Thoracic aorta (tissue), 2 donors: ENCODE measurements around the gene POC5. TPM values are rescaled to one million over a fixed set of nuclear protein-coding genes. Genes with fewer than 3 reads are reported as not detected.

Experiments used
- ATAC-seq: fragments of 150-250 bp; one replicate; pipeline ENCODE4 v1.8.0; 2017; ENCODE audit warnings: low read depth; ENCODE audit not compliant: insufficient number of reproducible peaks, low FRiP score
- DNase-seq: peaks from one replicate; pipeline ENCODE4 v3.0.0-alpha.2; 2020; ENCODE audit warnings: low spot score
- H3K27ac ChIP-seq, 2 donors: fragments of 200-600 bp; sonication (generic); 1 replicate in 1 of 2; 2 replicates in 1 of 2; pipeline ENCODE4 v1.5.1; 2016; ENCODE audit warnings: mild to moderate bottlenecking in 2 of 2, moderate library complexity in 2 of 2
- H3K27me3 ChIP-seq: fragments of 200-600 bp; sonication (generic); replicated peaks from 2 replicates; pipeline ENCODE4 v1.6.0; 2016; ENCODE audit warnings: mild to moderate bottlenecking; ENCODE audit not compliant: insufficient read depth
- H3K36me3 ChIP-seq: fragments of 200-600 bp; sonication (generic); one replicate; pipeline ENCODE4 v1.5.1; 2016
- H3K4me1 ChIP-seq, 2 donors: fragments of 200-600 bp; sonication (generic); 1 replicate in 1 of 2; 2 replicates in 1 of 2; pipeline versions ENCODE4 v1.5.1 to v1.6.0; 2016; ENCODE audit warnings: low read depth in 2 of 2, mild to moderate bottlenecking in 1 of 2; ENCODE audit not compliant: control insufficient read depth in 1 of 2
- H3K4me3 ChIP-seq: fragments of 200-600 bp; sonication (generic); 2 replicates; pipeline ENCODE4 v1.5.1; 2016; ENCODE audit warnings: mild to moderate bottlenecking
- H3K9me3 ChIP-seq: fragments of 200-600 bp; sonication (generic); 2 replicates; pipeline ENCODE4 v1.5.1; 2016
- CTCF ChIP-seq: fragments of 200-600 bp; sonication (generic); IDR thresholded peaks from one replicate; pipeline ENCODE4 v1.5.1; 2019; ENCODE audit warnings: antibody characterized with exemption
- total RNA-seq, 2 donors: library from RNA; depleted of rRNA; stranded (reverse); fragments of >200 nt; gene quantifications; one replicate each; pipeline versions ENCODE4 v1.1.0 to v1.2.3, GENCODE V29; 2016

POC5 gene
- total RNA-seq, 2 donors from 2014 or later: 5.1 to 18.4 TPM

- H3K4me3 ChIP-seq: no peak overlapping the region
- no peaks in the 10 kb centered on the region for H3K27me3 ChIP-seq
- no peak for DNase-seq
- TF ChIP-seq CTCF: no peak
- H3K9me3 ChIP-seq: no peaks in the 10 kb centered on the region
- no peak overlapping the region for H3K27ac ChIP-seq
- H3K4me1 ChIP-seq: no peaks in the 10 kb centered on the region
- H3K36me3 ChIP-seq: no peaks in the 10 kb centered on the region
- no peak for ATAC-seq
These were observed 76.4 kb downstream of the POC5 start for GRCh38 chr5:75640826-75641225.

- TF ChIP-seq CTCF: no peak
- Histone ChIP-seq H3K4me1 (no peaks in the 10 kb centered on the region), H3K4me3 (no peak overlapping the region), H3K27me3 (no peaks in the 10 kb centered on the region), H3K27ac (no peak overlapping the region), H3K9me3 (no peaks in the 10 kb centered on the region), H3K36me3 (no peaks in the 10 kb centered on the region)
- ATAC-seq (no peak), DNase-seq (no peak)
These were observed 76.8 kb downstream of the POC5 start for GRCh38 chr5:75640395-75640794.

DNA sequence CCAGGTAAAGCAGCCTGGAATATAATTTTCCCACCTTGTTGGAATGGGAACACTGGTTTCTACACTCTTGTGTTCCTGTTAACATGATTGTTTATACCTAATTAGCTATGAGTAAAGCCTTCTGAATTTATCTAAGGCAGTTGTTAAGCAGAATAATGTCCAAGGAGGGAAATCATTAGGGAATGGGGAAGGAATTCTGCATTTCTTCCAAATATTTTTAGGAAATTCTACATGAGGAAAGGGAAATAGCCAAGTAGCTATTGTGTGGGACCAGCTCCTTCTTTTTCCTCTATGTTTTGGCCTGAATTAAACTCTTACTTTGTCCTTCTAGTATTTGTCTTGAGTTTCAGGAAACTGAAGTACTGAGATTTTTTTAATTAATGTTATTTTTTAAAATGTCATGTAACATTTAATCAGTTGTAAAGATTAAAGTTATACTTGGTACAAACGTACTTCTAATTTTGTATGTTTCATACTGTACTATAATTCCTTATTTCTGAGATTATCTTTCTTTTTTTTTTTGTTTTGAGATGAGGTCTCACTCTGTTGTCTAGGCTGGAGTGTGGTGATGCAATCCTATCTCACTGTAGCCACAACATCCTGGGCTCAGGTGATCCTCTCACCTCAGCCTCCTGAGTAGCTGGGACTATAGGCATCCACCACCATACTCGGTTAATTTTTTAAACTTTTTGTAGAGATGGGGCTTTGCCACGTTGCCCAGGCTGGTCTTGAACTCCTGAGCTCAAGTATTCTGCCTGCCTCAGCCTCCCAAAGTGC is 77.5 kb downstream of the POC5 start:
- TF ChIP-seq CTCF: no peak
- no peak overlapping the region for H3K27ac ChIP-seq
- H3K9me3 ChIP-seq: no peaks in the 10 kb centered on the region
- DNase-seq: no peak
- H3K36me3 ChIP-seq: no peaks in the 10 kb centered on the region
- H3K4me3 ChIP-seq: no peak overlapping the region
- no peaks in the 10 kb centered on the region for H3K4me1 ChIP-seq
- no peaks in the 10 kb centered on the region for H3K27me3 ChIP-seq
- ATAC-seq: no peak

DNA sequence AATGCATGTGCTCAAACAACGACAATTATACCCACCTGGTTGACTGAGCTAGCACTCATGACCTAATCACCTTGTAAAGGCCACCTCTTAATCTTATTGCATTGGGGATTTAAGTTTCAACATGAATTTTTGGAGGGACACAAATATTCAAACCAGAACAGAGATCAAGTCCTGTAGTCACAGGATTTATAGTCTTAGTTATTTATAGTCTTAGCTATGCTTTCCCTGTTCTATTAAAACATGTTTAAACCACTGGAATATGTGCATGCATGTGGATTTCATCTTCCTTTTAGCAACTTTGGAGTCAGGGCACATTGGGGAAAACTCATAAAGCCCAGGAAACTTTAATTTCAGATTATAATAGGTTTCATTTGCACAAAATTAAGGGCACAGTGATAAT is 79.3 kb downstream of the POC5 start:
- ATAC-seq (no peak), DNase-seq (no peak)
- Histone ChIP-seq H3K27ac (no peak overlapping the region), H3K27me3 (no peaks in the 10 kb centered on the region), H3K9me3 (no peaks in the 10 kb centered on the region), H3K36me3 (no peaks in the 10 kb centered on the region), H3K4me1 (no peaks in the 10 kb centered on the region), H3K4me3 (no peak overlapping the region)
- no peak for TF ChIP-seq CTCF

- ATAC-seq (no peak), DNase-seq (no peak)
- Histone ChIP-seq H3K27me3 (no peaks in the 10 kb centered on the region), H3K36me3 (no peaks in the 10 kb centered on the region), H3K9me3 (no peaks in the 10 kb centered on the region), H3K4me1 (no peaks in the 10 kb centered on the region), H3K27ac (no peak overlapping the region), H3K4me3 (no peak overlapping the region)
- no peak for TF ChIP-seq CTCF
These were observed 84.9 kb downstream of the POC5 start for GRCh38 chr5:75632321-75632720.
